Measurements from ENCODE around the gene TRIM29.

Gene TRIM29

DNA sequence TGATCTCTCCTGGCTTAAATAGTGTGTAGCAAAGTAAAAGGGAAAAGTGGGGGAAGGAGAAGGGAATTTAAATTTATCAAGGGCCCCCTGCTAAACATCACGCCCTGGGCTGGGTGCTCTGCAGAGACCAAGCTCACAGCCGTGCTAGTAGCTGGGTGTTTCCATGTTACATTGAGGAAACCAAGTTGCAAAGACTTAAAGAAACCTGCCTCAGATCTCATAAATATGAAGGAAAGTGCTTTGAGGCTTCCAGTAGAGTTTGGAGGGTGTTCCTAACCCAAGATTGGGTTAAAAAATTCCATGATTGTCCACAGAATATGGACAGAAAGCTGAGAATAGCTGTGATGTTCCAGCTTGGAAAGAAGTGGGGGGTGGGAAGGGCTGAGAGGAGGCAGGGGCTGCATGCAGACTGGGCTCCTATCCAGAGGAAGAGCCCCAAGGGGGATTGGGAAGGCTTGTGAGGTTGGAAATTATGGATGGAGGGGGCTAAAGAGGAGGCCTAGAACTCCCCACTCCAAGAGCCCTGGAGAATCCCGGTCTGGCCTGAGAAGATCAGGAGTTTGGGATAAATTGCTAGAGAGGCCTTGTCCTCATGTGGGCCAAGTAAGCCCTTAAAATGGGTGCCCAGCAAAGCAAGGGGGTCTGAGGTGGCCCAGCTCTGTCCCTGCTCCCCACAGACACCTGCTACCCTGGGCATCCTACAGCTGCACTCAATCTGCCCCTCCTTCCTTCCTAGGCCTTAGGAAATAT is 48.0 kb upstream of the TRIM29 start:
- TF ChIP-seq ARNTL (CRISPR knock-in tag; IDR thresholded peaks at IDR 0.05; ENCODE audit: borderline replicate concordance, low read depth) = no peak
- TF ChIP-seq, protein P1, sequence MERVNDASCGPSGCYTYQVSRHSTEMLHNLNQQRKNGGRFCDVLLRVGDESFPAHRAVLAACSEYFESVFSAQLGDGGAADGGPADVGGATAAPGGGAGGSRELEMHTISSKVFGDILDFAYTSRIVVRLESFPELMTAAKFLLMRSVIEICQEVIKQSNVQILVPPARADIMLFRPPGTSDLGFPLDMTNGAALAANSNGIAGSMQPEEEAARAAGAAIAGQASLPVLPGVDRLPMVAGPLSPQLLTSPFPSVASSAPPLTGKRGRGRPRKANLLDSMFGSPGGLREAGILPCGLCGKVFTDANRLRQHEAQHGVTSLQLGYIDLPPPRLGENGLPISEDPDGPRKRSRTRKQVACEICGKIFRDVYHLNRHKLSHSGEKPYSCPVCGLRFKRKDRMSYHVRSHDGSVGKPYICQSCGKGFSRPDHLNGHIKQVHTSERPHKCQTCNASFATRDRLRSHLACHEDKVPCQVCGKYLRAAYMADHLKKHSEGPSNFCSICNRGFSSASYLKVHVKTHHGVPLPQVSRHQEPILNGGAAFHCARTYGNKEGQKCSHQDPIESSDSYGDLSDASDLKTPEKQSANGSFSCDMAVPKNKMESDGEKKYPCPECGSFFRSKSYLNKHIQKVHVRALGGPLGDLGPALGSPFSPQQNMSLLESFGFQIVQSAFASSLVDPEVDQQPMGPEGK (CRISPR knock-in tag; IDR thresholded peaks at IDR 0.05; ENCODE audit: borderline replicate concordance) = no peak
- ATAC-seq = no peak

DNA sequence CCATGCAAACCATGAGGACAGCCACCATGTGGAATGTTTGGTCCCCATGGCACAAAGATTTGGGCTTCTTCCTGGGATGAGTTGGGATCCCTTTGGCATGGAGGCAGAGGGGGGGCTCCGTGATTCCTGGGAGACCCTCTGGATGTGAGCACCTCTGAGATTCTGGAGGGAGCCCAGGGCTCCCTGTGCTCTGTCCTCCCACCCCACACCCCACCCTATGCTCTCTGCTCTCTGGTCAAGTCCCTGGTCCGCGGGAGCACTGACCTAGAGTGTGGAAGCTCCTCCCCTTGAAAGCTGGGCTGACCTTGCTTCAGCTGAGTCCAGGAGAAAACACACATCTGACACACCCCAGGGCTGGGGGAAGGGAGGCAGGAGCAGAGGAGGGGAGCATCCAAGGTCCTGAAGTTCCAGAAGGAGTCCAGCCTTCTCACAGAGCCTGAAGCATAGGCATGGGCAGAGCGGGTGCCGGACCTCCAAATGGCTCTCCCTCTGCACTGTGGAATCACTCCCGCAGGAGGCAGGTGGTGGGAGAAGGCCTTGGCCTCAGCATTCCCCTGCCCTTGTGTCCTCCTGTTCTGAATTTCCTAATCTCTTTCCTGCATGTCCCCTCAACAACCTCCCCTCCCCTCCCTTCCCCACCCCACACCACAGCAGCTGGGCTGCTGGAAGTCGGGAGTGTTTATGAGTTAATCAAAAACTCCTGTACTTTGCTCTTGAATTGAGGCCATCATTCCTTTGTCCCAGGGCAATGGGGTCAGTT is 47.2 kb upstream of the TRIM29 start:
- TF ChIP-seq PPARA (CRISPR knock-in tag; IDR thresholded peaks at IDR 0.05; ENCODE audit: borderline replicate concordance) = no peak
- no peak for TF ChIP-seq ESRRG (CRISPR knock-in tag; IDR thresholded peaks at IDR 0.05)
- TF ChIP-seq, protein P2, sequence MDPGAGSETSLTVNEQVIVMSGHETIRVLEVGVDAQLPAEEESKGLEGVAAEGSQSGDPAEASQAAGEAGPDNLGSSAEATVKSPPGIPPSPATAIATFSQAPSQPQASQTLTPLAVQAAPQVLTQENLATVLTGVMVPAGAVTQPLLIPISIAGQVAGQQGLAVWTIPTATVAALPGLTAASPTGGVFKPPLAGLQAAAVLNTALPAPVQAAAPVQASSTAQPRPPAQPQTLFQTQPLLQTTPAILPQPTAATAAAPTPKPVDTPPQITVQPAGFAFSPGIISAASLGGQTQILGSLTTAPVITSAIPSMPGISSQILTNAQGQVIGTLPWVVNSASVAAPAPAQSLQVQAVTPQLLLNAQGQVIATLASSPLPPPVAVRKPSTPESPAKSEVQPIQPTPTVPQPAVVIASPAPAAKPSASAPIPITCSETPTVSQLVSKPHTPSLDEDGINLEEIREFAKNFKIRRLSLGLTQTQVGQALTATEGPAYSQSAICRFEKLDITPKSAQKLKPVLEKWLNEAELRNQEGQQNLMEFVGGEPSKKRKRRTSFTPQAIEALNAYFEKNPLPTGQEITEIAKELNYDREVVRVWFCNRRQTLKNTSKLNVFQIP (CRISPR knock-in tag; IDR thresholded peaks at IDR 0.05; ENCODE audit: borderline replicate concordance, low read depth) = no peak
- no peak for TF ChIP-seq BACH2 (CRISPR knock-in tag; IDR thresholded peaks at IDR 0.05; ENCODE audit: borderline replicate concordance)
- TF ChIP-seq ARNTL (CRISPR knock-in tag; IDR thresholded peaks at IDR 0.05; ENCODE audit: borderline replicate concordance, low read depth) = no peak
- no peak for TF ChIP-seq ZC3H10 (CRISPR knock-in tag; IDR thresholded peaks at IDR 0.05)
- TF ChIP-seq, protein P3, sequence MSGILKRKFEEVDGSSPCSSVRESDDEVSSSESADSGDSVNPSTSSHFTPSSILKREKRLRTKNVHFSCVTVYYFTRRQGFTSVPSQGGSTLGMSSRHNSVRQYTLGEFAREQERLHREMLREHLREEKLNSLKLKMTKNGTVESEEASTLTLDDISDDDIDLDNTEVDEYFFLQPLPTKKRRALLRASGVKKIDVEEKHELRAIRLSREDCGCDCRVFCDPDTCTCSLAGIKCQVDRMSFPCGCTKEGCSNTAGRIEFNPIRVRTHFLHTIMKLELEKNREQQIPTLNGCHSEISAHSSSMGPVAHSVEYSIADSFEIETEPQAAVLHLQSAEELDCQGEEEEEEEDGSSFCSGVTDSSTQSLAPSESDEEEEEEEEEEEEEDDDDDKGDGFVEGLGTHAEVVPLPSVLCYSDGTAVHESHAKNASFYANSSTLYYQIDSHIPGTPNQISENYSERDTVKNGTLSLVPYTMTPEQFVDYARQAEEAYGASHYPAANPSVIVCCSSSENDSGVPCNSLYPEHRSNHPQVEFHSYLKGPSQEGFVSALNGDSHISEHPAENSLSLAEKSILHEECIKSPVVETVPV (CRISPR knock-in tag; IDR thresholded peaks at IDR 0.05) = no peak
- TF ChIP-seq ZNF70 (CRISPR knock-in tag; IDR thresholded peaks at IDR 0.05) = peak; percentile 34; the same call in 1 of the 2 replicates
- ATAC-seq = no peak; the same call in 2 of the 3 replicates

DNA sequence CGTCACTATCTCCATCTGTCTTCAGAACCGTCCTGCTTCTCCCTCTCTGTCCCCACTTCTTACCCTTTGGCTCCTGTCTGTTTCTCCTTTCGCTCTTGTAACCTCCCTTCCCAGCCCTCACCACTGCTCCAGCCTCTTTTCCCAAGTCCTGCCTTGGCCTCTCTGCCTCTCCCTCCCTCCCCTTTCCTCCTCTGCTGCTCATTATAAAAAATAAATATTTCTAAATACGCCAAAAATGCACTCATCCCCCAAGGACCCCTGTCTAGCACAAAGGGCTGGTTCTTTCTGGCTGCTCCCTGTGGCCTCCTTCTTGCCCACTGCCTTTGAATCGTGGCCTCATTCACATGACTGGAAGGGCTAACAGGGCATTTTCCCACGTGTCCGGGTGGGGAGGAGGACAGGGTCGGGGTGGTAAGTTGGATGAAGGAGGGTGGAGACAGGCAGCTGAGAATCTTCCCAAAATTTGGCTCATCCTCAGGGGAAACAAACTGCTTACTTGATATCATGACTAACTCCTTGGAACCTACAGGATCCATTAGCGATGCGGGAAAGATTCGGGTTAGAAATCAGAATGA is 46.5 kb upstream of the TRIM29 start:
- TF ChIP-seq ZNF8 (CRISPR knock-in tag; IDR thresholded peaks at IDR 0.05) (no peak), GLIS3 (CRISPR knock-in tag; IDR thresholded peaks at IDR 0.05) (no peak), SNAI2 (CRISPR knock-in tag; IDR thresholded peaks at IDR 0.05) (no peak), PPARA (CRISPR knock-in tag; IDR thresholded peaks at IDR 0.05; ENCODE audit: borderline replicate concordance) (no peak), TOX (CRISPR knock-in tag; IDR thresholded peaks at IDR 0.05; ENCODE audit: borderline replicate concordance) (no peak), ISL1 (CRISPR knock-in tag; IDR thresholded peaks at IDR 0.05) (no peak), ZFP3 (CRISPR knock-in tag; IDR thresholded peaks at IDR 0.05) (no peak), TCF4 (CRISPR knock-in tag; IDR thresholded peaks at IDR 0.05; ENCODE audit: borderline replicate concordance) (no peak), ZNF70 (CRISPR knock-in tag; IDR thresholded peaks at IDR 0.05) (no peak), ZFP30 (CRISPR knock-in tag; IDR thresholded peaks at IDR 0.05) (no peak)

DNA sequence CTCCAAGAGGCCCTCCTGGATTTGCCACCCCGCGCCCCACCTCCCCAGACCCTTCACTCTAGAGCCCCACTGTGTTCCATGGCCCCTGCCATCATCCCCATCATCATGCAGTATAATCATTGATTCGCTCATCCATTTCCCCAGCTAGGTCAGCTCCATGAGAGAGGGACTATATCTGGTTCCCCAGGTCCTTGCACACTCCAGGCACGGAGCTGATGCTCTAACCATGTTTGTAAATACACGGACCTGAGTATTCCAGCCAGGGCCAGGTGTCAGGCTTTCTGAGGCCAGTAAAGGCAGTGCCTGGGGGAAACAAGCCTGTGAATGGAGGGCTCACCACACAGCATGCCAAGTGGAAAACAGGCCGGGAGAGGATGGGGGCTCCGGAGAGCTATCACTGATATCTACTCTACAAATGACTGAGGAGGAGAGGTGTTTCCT is 45.8 kb upstream of the TRIM29 start:
- no peak for ATAC-seq
- TF ChIP-seq BACH2 (CRISPR knock-in tag; IDR thresholded peaks at IDR 0.05; ENCODE audit: borderline replicate concordance) = no peak
- no peak for TF ChIP-seq ZNF8 (CRISPR knock-in tag; IDR thresholded peaks at IDR 0.05)
- TF ChIP-seq, protein P4, sequence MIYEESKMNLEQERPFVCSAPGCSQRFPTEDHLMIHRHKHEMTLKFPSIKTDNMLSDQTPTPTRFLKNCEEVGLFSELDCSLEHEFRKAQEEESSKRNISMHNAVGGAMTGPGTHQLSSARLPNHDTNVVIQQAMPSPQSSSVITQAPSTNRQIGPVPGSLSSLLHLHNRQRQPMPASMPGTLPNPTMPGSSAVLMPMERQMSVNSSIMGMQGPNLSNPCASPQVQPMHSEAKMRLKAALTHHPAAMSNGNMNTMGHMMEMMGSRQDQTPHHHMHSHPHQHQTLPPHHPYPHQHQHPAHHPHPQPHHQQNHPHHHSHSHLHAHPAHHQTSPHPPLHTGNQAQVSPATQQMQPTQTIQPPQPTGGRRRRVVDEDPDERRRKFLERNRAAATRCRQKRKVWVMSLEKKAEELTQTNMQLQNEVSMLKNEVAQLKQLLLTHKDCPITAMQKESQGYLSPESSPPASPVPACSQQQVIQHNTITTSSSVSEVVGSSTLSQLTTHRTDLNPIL (CRISPR knock-in tag; IDR thresholded peaks at IDR 0.05; ENCODE audit: low read depth) = no peak
- TF ChIP-seq, protein P1 (CRISPR knock-in tag; IDR thresholded peaks at IDR 0.05; ENCODE audit: borderline replicate concordance) = no peak
- TF ChIP-seq TOX (CRISPR knock-in tag; IDR thresholded peaks at IDR 0.05; ENCODE audit: borderline replicate concordance) = no peak
- TF ChIP-seq PPARA (CRISPR knock-in tag; IDR thresholded peaks at IDR 0.05; ENCODE audit: borderline replicate concordance) = no peak
- TF ChIP-seq, protein P5, sequence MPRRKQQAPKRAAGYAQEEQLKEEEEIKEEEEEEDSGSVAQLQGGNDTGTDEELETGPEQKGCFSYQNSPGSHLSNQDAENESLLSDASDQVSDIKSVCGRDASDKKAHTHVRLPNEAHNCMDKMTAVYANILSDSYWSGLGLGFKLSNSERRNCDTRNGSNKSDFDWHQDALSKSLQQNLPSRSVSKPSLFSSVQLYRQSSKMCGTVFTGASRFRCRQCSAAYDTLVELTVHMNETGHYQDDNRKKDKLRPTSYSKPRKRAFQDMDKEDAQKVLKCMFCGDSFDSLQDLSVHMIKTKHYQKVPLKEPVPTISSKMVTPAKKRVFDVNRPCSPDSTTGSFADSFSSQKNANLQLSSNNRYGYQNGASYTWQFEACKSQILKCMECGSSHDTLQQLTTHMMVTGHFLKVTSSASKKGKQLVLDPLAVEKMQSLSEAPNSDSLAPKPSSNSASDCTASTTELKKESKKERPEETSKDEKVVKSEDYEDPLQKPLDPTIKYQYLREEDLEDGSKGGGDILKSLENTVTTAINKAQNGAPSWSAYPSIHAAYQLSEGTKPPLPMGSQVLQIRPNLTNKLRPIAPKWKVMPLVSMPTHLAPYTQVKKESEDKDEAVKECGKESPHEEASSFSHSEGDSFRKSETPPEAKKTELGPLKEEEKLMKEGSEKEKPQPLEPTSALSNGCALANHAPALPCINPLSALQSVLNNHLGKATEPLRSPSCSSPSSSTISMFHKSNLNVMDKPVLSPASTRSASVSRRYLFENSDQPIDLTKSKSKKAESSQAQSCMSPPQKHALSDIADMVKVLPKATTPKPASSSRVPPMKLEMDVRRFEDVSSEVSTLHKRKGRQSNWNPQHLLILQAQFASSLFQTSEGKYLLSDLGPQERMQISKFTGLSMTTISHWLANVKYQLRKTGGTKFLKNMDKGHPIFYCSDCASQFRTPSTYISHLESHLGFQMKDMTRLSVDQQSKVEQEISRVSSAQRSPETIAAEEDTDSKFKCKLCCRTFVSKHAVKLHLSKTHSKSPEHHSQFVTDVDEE (CRISPR knock-in tag; IDR thresholded peaks at IDR 0.05) = no peak
- no peak for TF ChIP-seq CSDC2 (CRISPR knock-in tag; IDR thresholded peaks at IDR 0.05)
- no peak for TF ChIP-seq ZNF70 (CRISPR knock-in tag; IDR thresholded peaks at IDR 0.05)
- no peak for TF ChIP-seq ARNTL (CRISPR knock-in tag; IDR thresholded peaks at IDR 0.05; ENCODE audit: borderline replicate concordance, low read depth)
- TF ChIP-seq, protein P3 (CRISPR knock-in tag; IDR thresholded peaks at IDR 0.05) = no peak

More for the DNA sequence above, 46.5 kb upstream of the TRIM29 start:
- no peak for ATAC-seq

All from SK-N-SH treated with all-trans-retinoic acid at 6 μM for 48 hours (cell line).